Vagina (tissue), 2 donors: Measurements from ENCODE around the gene PNPLA8. TPM values are rescaled to one million over a fixed set of nuclear protein-coding genes. Genes with fewer than 3 reads are reported as not detected.
"Not testable (repeated sequence)": the region's sequence is repeated elsewhere in the genome, so short reads cannot be mapped to it uniquely, and the experiment has no call there.

Experiments used
- DNase-seq, 2 donors: peaks; one replicate each; pipeline ENCODE4 v3.0.0-alpha.2; 2017; ENCODE audit errors: extremely low spot score in 2 of 2
- H3K27ac ChIP-seq: fragments of 200-600 bp; sonication (generic); one replicate; pipeline ENCODE4 v1.5.1; 2019
- H3K27me3 ChIP-seq: fragments of 200-600 bp; sonication (generic); one replicate; pipeline ENCODE4 v1.5.1; 2019
- H3K36me3 ChIP-seq, 2 donors: fragments of 200-600 bp; sonication (generic); one replicate each; pipeline ENCODE4 v1.5.1; 2017 to 2019
- H3K4me1 ChIP-seq: fragments of 200-600 bp; sonication (generic); one replicate; pipeline ENCODE4 v1.5.1; 2019
- H3K4me3 ChIP-seq, 2 donors: fragments of 200-600 bp; sonication (generic); 1 replicate in 1 of 2; 2 replicates in 1 of 2; pipeline ENCODE4 v1.5.1; 2016 to 2019
- H3K9me3 ChIP-seq: fragments of 200-600 bp; sonication (generic); one replicate; pipeline ENCODE4 v1.5.1; 2019
- POLR2A ChIP-seq, 2 donors: fragments of 450-650 bp; IDR thresholded peaks; one replicate each; pipeline ENCODE4 v1.6.1; 2017; ENCODE audit warnings: antibody characterized with exemption in 2 of 2, mild to moderate bottlenecking in 2 of 2, moderate library complexity in 2 of 2
- POLR2AphosphoS5 ChIP-seq, 2 donors: sonication (generic); formaldehyde crosslinking; IDR thresholded peaks; one replicate each; pipeline ENCODE4 v1.9.0; 2017; ENCODE audit warnings: antibody characterized with exemption in 2 of 2, mild to moderate bottlenecking in 2 of 2, low read depth in 1 of 2; ENCODE audit not compliant: insufficient read depth in 1 of 2
- intact Hi-C: fragments of 100-400 bp; cut with DNase I; formaldehyde crosslinking; loops from one replicate; pipeline ENCODE4 v1.15.1; 2023
- total RNA-seq: library from RNA; depleted of rRNA; stranded (reverse); fragments of >200 nt; gene quantifications from one replicate; pipeline ENCODE4 v1.2.3, GENCODE V29; 2016
- TF ChIP-seq, protein P1 (sequence below), 3 experiments: fragments of 450-650 bp in 2 of 3; fragments of 200-600 bp in 1 of 3; sonication (generic) in 1 of 3; IDR thresholded peaks; one replicate each; pipeline ENCODE4 v1.5.1; 2017 to 2019; ENCODE audit warnings: antibody characterized with exemption in 3 of 3, mild to moderate bottlenecking in 2 of 3, moderate library complexity in 2 of 3

The PNPLA8 gene
- total RNA-seq, 1 donor from 2014 or later = 18.7 TPM

DNA sequence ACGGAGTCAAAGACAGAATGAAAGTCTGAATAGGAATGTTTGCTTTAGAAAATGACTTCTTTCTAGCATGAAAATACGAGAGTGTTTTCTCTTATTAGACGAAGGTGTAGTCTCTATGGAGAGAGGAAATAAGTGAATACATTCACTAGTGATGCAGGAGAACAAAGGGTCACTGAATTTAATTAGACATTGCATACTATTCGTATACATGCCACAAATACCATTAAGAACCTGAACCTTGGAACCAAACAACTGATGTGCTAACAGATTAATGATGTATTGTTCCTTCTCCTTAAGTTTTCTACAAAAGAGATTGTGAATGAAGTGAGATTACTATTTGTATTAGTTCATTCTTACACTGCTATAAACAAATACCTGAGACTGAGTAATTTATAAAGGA lies 33.3 kb upstream of the PNPLA8 start:
- peaks cover 0 to 2% of the 10 kb centered on the region in 2 donors for H3K36me3 ChIP-seq
- TF ChIP-seq, protein P1, sequence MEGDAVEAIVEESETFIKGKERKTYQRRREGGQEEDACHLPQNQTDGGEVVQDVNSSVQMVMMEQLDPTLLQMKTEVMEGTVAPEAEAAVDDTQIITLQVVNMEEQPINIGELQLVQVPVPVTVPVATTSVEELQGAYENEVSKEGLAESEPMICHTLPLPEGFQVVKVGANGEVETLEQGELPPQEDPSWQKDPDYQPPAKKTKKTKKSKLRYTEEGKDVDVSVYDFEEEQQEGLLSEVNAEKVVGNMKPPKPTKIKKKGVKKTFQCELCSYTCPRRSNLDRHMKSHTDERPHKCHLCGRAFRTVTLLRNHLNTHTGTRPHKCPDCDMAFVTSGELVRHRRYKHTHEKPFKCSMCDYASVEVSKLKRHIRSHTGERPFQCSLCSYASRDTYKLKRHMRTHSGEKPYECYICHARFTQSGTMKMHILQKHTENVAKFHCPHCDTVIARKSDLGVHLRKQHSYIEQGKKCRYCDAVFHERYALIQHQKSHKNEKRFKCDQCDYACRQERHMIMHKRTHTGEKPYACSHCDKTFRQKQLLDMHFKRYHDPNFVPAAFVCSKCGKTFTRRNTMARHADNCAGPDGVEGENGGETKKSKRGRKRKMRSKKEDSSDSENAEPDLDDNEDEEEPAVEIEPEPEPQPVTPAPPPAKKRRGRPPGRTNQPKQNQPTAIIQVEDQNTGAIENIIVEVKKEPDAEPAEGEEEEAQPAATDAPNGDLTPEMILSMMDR (IDR thresholded peaks at IDR 0.05) = no peak
- TF ChIP-seq POLR2A (IDR thresholded peaks at IDR 0.05) (no peak), POLR2AphosphoS5 (IDR thresholded peaks at IDR 0.05; ENCODE audit: insufficient read depth in 1 of 2, low read depth in 1 of 2) (no peak)
- H3K27ac ChIP-seq = no peak overlapping the region
- H3K4me3 ChIP-seq = no peak overlapping the region
- peaks cover 11% of the 10 kb centered on the region for H3K9me3 ChIP-seq
- H3K27me3 ChIP-seq = no peaks in the 10 kb centered on the region
- intact Hi-C loops = no loop called here
- DNase-seq = no peak
- H3K4me1 ChIP-seq = no peaks in the 10 kb centered on the region

GRCh38 chr7:108557617-108558016 lies 31.7 kb upstream of the PNPLA8 start:
- intact Hi-C loops = no loop called here
- Histone ChIP-seq H3K4me1 (no peaks in the 10 kb centered on the region), H3K4me3 (no peak overlapping the region), H3K27me3 (no peaks in the 10 kb centered on the region), H3K36me3 (no peaks in the 10 kb centered on the region), H3K9me3 (peaks cover 11% of the 10 kb centered on the region), H3K27ac (no peak overlapping the region)
- DNase-seq = no peak
- TF ChIP-seq POLR2A (IDR thresholded peaks at IDR 0.05) (no peak), POLR2AphosphoS5 (IDR thresholded peaks at IDR 0.05; ENCODE audit: insufficient read depth in 1 of 2, low read depth in 1 of 2) (no peak)
- TF ChIP-seq, protein P1 (IDR thresholded peaks at IDR 0.05) = no peak

DNA sequence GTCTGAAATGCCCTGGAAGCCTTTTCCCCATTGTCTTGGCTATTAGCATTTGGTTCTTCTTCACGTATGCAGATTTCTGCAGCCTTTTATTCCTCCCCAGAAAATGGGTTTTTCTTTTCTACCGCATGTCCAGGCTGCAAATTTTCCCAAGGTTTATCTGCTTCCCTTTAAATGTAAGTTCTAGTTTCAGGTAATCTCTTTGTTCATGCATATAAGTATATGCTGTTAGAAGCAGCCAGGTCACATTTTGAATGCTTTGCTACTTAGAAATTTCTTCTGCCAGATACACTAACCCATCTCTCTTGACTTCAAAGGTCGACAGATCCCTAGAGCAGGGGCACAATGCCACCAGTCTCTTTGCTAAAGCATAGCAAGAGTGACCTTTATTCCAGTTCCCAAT lies 31.3 kb upstream of the PNPLA8 start:
- H3K9me3 ChIP-seq = peaks cover 11% of the 10 kb centered on the region
- no peaks in the 10 kb centered on the region for H3K4me1 ChIP-seq
- no peaks in the 10 kb centered on the region for H3K36me3 ChIP-seq
- no peak overlapping the region for H3K4me3 ChIP-seq
- H3K27ac ChIP-seq = no peak overlapping the region
- TF ChIP-seq POLR2AphosphoS5 (IDR thresholded peaks at IDR 0.05; ENCODE audit: insufficient read depth in 1 of 2, low read depth in 1 of 2) (no peak), POLR2A (IDR thresholded peaks at IDR 0.05) (no peak)
- TF ChIP-seq, protein P1 (IDR thresholded peaks at IDR 0.05) = no peak
- H3K27me3 ChIP-seq = no peaks in the 10 kb centered on the region
- intact Hi-C loops = no loop called here
- no peak for DNase-seq

DNA sequence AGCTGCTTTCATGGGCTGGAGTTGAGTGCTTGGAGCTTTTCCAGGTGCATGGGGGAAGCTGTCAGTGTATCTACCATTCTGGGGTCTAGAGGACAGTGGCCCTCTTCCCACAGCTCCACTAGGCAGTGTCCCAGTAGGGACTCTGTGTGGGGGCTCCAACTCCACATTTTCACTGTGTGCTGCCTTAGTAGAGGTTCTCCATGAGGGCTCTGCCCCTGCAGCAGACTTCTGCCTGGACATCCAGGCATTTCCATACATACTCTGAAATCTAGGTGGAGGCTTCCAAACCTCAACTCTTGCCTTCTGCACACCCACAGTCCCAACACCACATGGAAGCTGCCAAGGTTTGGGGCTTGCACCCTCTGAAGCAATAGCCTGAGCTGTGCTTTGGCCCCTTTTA lies 30.7 kb upstream of the PNPLA8 start:
- H3K27ac ChIP-seq, DNase-seq, H3K36me3 ChIP-seq, H3K27me3 ChIP-seq, intact Hi-C loops, H3K4me3 ChIP-seq, H3K4me1 ChIP-seq: not testable (repeated sequence)
- H3K9me3 ChIP-seq = peaks cover 11% of the 10 kb centered on the region

- H3K36me3 ChIP-seq, H3K27me3 ChIP-seq, H3K9me3 ChIP-seq, H3K27ac ChIP-seq, H3K4me3 ChIP-seq, DNase-seq, intact Hi-C loops, H3K4me1 ChIP-seq: not testable (repeated sequence)
These were observed 22.4 kb upstream of the PNPLA8 start for GRCh38 chr7:108548141-108548896.

GRCh38 chr7:108541478-108541877 lies 15.5 kb upstream of the PNPLA8 start:
- Histone ChIP-seq H3K27ac (no peak overlapping the region), H3K9me3 (no peaks in the 10 kb centered on the region), H3K27me3 (no peaks in the 10 kb centered on the region), H3K4me1 (no peaks in the 10 kb centered on the region), H3K4me3 (no peak overlapping the region), H3K36me3 (no peaks in the 10 kb centered on the region)
- intact Hi-C loops = no loop called here
- TF ChIP-seq, protein P1 (IDR thresholded peaks at IDR 0.05) = no peak
- no peak for DNase-seq

- intact Hi-C loops, H3K36me3 ChIP-seq, H3K4me1 ChIP-seq, H3K9me3 ChIP-seq, H3K27me3 ChIP-seq, H3K4me3 ChIP-seq, H3K27ac ChIP-seq, DNase-seq: not testable (repeated sequence)
These were observed 12.8 kb upstream of the PNPLA8 start for GRCh38 chr7:108538685-108539084.

DNA sequence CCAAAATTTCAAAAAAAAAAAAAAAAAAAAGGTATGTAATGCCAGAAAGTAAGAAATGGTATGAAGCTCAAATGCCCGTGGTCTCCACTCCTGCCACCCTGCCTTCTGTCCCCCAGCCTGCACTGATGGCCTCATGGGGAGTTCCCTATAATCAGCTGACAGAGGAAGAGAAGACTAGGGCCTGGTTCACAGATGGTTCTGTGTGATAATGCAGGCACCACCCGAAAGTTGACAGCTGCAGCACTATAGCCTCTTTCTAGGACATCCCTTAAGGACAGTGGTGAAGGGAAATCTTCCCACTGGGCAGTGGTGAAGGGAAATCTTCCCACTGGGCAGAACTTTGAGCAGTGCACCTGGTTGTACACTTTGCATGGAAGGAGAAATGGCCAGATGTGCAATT lies 12.3 kb upstream of the PNPLA8 start:
- intact Hi-C loops, DNase-seq, H3K27ac ChIP-seq, H3K27me3 ChIP-seq, H3K4me1 ChIP-seq, H3K9me3 ChIP-seq, H3K36me3 ChIP-seq, H3K4me3 ChIP-seq: not testable (repeated sequence)
